Activated CD4-positive, alpha-beta memory T cell treated with anti-CD3 and anti-CD28 coated beads for 36 hours (primary cell): Measurements from ENCODE around the gene TMEM151B. TPM values are rescaled to one million over a fixed set of nuclear protein-coding genes. Genes with fewer than 3 reads are reported as not detected.

ENCODE experiments used
- CTCF ChIA-PET: fragments of 350-600 bp; sonication (Branson Sonifier 250); formaldehyde crosslinking; loops from one replicate; lab custom pipeline; 2021; ENCODE audit warnings: antibody characterized with exemption, inconsistent platforms; lab: Charles Lee
- POLR2A ChIA-PET: fragments of 350-600 bp; sonication (Branson Sonifier 250); formaldehyde crosslinking; loops from one replicate; lab custom pipeline; 2021; ENCODE audit warnings: antibody characterized with exemption; lab: Charles Lee
- DNase-seq: peaks from one replicate; pipeline ENCODE4 v3.0.0-alpha.2; 2020
- H3K27ac Mint-ChIP-seq: one replicate; pipeline ENCODE4 v1.8.0; 2021; ENCODE audit warnings: mixed read lengths
- H3K27me3 Mint-ChIP-seq: one replicate; pipeline ENCODE4 v1.8.0; 2021; ENCODE audit warnings: mixed read lengths
- H3K36me3 Mint-ChIP-seq: one replicate; pipeline ENCODE4 v1.8.0; 2021; ENCODE audit warnings: mixed read lengths
- H3K4me1 Mint-ChIP-seq: one replicate; pipeline ENCODE4 v1.8.0; 2021; ENCODE audit warnings: low read depth, mixed read lengths
- H3K4me3 Mint-ChIP-seq: one replicate; pipeline ENCODE4 v1.8.0; 2021; ENCODE audit warnings: mild to moderate bottlenecking, mixed read lengths
- H3K9me3 Mint-ChIP-seq: one replicate; pipeline ENCODE4 v1.8.0; 2021; ENCODE audit warnings: mixed read lengths
- intact Hi-C: fragments of 100-400 bp; cut with micrococcal nuclease; formaldehyde crosslinking; loops from one replicate; pipeline ENCODE4 v1.15.1; 2023
- total RNA-seq, 2 experiments: library from RNA; stranded (reverse); gene quantifications; one replicate each; pipeline ENCODE4 v1.2.3, GENCODE V29; 2021

Gene TMEM151B
- total RNA-seq, 2 experiments from 2014 or later = 0.07 to 0.12 TPM

DNA sequence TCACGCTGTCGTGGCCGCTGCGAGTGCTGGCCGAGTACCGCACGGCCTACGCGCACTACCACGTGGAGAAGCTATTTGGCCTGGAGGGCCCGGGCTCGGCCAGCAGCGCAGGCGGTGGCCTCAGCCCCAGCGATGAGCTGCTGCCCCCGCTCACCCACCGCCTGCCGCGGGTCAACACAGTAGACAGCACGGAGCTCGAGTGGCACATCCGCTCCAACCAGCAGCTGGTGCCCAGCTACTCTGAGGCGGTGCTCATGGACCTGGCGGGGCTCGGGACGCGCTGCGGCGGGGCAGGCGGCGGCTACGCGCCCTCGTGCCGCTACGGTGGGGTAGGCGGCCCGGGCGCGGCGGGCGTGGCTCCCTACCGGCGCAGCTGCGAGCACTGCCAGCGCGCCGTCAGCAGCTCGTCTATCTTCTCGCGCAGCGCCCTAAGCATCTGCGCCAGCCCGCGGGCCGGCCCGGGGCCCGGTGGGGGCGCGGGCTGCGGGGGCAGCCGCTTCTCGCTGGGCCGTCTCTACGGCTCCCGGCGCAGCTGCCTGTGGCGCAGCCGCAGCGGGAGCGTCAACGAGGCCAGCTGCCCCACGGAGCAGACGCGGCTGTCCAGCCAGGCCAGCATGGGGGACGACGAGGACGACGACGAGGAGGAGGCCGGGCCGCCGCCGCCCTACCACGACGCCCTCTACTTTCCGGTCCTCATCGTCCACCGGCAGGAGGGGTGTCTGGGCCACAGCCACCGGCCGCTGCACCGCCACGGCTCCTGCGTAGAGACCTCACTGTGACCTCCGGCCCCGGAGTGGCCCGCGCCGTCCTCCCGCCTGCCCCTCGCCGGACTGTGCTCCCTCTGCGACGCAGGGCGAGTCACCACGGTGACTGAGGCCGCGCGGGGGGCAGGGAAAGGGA, 5.7 kb downstream of the TMEM151B start:
- H3K4me3 Mint-ChIP-seq = no peak overlapping the region
- no peak overlapping the region for H3K27ac Mint-ChIP-seq
- intact Hi-C loops = no loop called here
- no peaks in the 10 kb centered on the region for H3K9me3 Mint-ChIP-seq
- peaks cover 54% of the 10 kb centered on the region for H3K27me3 Mint-ChIP-seq
- ChIA-PET POLR2A (no interaction called here), CTCF (interaction anchor here (0.6 to 3.2 kb wide), 4 partner anchors 12 to 63 kb away, joined by 3 to 15 read pairs (median 3); no protein-coding TSS in a partner anchor)
- H3K36me3 Mint-ChIP-seq = no peaks in the 10 kb centered on the region
- peaks cover 3% of the 10 kb centered on the region for H3K4me1 Mint-ChIP-seq
- DNase-seq = peak; percentile 37

DNA sequence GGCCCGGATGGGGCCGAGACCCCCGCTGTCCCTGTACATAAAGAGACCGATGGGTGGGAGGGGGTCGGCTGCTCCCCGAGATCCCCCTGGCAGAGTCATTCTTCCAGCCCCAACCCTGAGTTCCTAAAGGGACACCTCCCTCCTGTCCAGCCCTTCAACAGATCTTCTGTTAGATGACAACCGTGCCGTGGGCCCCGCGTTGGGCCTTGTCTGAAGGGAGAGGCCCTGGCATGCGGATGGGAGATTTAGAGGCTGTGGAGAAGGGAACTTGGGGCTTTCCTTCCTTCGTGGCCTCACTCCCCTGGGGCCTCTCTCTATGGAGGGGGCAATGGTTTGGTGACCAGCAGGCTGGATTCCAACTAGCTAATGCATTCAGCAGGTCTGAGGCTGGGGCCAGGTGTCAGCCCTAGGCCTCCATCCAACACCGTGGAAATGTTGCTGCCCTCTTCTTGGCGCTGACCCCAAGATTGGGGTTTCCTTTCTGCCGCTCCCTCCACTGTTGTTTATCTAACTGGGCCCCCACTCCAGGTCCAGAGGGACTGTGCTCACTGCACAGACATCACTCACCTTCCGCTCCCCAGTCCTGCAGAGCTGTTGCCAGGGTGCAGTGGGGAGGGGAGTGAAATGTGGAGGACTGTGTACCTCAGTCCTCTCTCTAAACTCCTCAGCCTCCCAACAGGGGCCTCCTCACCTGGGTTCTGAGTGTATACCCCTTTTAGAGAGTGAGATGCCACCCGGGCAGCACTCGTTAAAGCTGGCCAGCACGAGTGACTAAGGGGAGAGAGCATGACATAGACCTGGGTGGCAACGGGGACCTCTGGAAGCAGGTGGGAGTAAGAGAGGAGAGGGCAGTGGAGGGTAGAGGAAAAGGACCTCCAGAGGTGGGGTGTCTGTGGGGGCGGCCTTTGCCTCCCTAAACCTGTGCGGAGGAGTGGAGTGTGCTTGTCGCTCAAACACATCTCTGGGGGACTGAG, 6.7 kb downstream of the TMEM151B start:
- Mint-ChIP-seq H3K27me3 (peaks cover 46% of the 10 kb centered on the region), H3K27ac (no peak overlapping the region), H3K4me1 (peaks cover 2% of the 10 kb centered on the region), H3K36me3 (no peaks in the 10 kb centered on the region), H3K4me3 (no peak overlapping the region), H3K9me3 (no peaks in the 10 kb centered on the region)
- DNase-seq = no peak
- CTCF ChIA-PET = interaction anchor here (1.0 to 3.2 kb wide), 5 partner anchors 10 to 62 kb away, joined by 3 to 15 read pairs (median 7); no protein-coding TSS in a partner anchor
- POLR2A ChIA-PET = no interaction called here
- intact Hi-C loops = no loop called here

DNA sequence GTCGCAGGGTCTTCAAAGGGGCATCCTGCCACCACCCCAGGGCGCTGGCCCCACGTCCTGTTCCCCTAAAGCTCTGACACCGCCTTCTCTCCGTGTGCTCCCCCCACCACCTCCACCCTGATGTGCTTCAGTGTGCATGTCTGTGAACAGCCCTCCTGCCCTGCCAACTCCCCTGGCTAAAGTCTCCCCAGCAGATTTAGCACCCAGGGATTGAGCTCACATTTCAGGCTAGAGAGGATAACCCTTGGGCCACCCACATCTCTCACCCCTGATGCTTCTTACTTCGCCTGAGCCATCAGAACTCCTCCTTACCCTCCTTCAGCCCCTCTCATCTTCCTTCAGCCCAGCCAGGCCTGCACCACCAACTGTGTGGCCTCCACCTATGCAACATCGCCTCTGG, 7.5 kb downstream of the TMEM151B start:
- no peaks in the 10 kb centered on the region for H3K36me3 Mint-ChIP-seq
- H3K4me3 Mint-ChIP-seq = peak overlapping the region; percentile 3
- H3K27ac Mint-ChIP-seq = no peak overlapping the region
- intact Hi-C loops = no loop called here
- no peaks in the 10 kb centered on the region for H3K9me3 Mint-ChIP-seq
- POLR2A ChIA-PET = no interaction called here
- CTCF ChIA-PET = interaction anchor here (1.0 to 3.2 kb wide), 4 partner anchors 10 to 61 kb away, joined by 3 to 15 read pairs (median 8); no protein-coding TSS in a partner anchor
- H3K27me3 Mint-ChIP-seq = peaks cover 41% of the 10 kb centered on the region
- no peak for DNase-seq
- peaks cover 2% of the 10 kb centered on the region for H3K4me1 Mint-ChIP-seq

DNA sequence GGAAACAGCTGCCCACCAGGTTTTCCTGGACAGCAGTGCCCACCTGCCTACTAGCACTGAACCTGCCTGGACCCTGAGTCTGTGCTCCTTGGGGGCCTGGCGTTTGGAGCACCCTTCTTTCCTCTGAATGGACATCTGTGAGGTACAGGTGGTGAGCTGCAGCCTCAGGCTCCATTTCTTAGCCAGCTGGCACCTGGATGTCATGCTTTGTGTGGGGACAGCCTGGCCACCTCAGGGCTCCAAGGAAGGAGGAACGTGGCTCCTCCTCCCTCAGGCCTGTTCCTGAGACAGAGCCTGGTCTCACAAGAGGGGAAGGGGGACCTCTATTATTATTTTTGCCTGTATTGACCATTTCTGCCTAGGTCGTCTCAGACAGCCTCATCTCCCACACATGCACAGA, 8.1 kb downstream of the TMEM151B start:
- Mint-ChIP-seq H3K4me3 (no peak overlapping the region), H3K27me3 (peaks cover 36% of the 10 kb centered on the region), H3K27ac (no peak overlapping the region), H3K4me1 (peaks cover 2% of the 10 kb centered on the region), H3K9me3 (no peaks in the 10 kb centered on the region), H3K36me3 (no peaks in the 10 kb centered on the region)
- no peak for DNase-seq
- ChIA-PET POLR2A (interaction anchor here (0.6 kb wide), 1 partner anchor 15 kb away, joined by 3 read pairs; no protein-coding TSS in a partner anchor), CTCF (interaction anchor here (0.7 to 2.9 kb wide), 3 partner anchors 11 to 68 kb away, joined by 3 to 10 read pairs (median 7); no protein-coding TSS in a partner anchor)
- intact Hi-C loops = no loop called here

DNA sequence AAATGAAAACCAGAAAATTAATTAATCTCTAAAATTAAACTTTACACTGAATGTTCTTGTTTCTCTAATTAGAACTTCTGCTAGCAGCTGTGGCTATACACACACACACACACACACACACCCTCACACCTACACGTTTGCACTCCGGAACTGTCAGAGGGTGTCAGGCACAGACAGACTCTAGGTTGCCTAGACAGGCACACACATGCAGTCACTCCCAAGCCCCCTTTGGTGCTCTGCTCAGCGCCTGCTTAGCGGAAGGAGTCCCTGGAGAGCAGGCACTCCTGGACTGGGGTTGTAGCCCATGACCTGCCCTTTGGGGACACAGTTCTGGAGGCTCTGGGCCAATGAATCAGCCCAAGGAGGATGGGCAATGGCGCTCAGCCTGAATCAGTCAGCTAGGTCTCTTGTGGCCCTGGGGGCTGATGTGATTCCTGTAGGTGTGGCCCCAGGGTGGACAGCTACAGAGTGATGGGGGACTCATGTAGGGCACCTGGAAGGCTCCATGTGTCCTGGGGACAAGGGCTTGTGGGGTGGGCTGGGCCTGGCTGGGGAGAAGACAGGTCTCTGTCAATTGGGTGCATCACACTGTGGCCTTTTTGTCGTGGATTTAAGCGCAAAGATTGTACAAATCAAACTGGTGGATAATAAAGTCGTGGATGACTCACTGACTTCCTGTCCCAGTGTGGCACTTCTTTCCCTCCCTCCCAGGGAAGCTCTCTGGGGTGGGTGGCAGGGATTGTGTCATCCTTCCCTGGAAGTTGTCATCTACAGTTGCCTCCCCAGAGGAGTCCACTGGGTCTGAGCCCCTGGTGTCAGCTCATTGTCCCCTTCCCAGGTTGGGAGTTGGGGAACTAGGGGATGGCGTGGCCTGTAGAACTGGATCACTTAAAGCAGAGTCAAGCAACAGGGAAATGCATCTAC, 8.8 kb downstream of the TMEM151B start:
- no peaks in the 10 kb centered on the region for H3K9me3 Mint-ChIP-seq
- DNase-seq = no peak
- intact Hi-C loops = no loop called here
- no peak overlapping the region for H3K27ac Mint-ChIP-seq
- no peaks in the 10 kb centered on the region for H3K36me3 Mint-ChIP-seq
- H3K4me3 Mint-ChIP-seq = no peak overlapping the region
- H3K4me1 Mint-ChIP-seq = peaks cover 2% of the 10 kb centered on the region
- ChIA-PET POLR2A (interaction anchor here (0.6 kb wide), 1 partner anchor 14 kb away, joined by 3 read pairs; no protein-coding TSS in a partner anchor), CTCF (interaction anchor here (0.7 to 2.9 kb wide), 2 partner anchors 12 to 67 kb away, joined by 3 to 10 read pairs; no protein-coding TSS in a partner anchor)
- H3K27me3 Mint-ChIP-seq = peaks cover 33% of the 10 kb centered on the region

DNA sequence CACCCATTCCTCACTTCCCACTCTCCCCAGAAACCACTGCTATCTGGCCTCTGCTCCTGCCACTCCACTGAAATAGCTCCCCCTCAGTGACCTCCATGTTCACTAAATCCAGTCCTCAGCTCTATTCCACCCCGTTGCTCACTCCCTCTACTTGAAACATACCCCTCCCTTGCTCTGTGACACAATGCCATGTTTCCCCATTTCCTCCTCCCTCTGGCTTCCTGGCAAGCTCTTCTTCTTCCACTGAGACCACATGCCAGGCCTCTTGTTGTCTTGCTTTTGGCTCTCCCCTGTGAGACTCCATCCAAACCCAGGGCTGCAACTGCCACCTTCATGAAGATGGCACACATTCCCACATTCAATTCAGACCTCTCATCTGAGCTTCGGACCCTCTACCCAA, 13.9 kb downstream of the TMEM151B start:
- intact Hi-C loops = no loop called here
- Mint-ChIP-seq H3K36me3 (no peaks in the 10 kb centered on the region), H3K4me3 (no peak overlapping the region), H3K27ac (no peak overlapping the region), H3K27me3 (peaks cover 41% of the 10 kb centered on the region), H3K4me1 (no peaks in the 10 kb centered on the region), H3K9me3 (no peaks in the 10 kb centered on the region)
- DNase-seq = no peak
- POLR2A ChIA-PET = no interaction called here
- CTCF ChIA-PET = interaction anchor here (0.7 to 1.6 kb wide), 3 partner anchors 14 to 29 kb away, joined by 3 to 6 read pairs (median 4); partner anchors contain the start of genes AARS2 and TMEM151B

DNA sequence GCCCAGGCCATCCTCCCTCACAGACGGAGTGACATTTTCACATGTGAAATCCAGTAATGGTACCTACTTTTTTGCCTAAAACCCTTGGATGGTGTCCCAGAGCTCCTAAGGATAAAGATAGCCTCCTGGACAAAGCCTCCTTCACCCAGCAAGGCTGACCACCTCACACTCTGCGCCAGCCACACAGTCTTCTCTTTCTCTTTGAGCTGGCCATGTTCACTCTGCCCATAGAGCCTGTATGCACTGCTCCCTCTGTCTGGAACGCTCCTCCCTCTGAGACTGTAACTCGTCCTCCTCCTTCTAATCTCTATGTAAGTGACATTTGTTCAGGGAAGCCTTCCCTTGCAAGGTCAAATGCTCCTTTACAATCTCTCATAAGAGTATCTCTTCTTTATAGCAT, 14.6 kb downstream of the TMEM151B start:
- H3K4me3 Mint-ChIP-seq = no peak overlapping the region
- DNase-seq = no peak
- H3K9me3 Mint-ChIP-seq = no peaks in the 10 kb centered on the region
- no peaks in the 10 kb centered on the region for H3K36me3 Mint-ChIP-seq
- H3K4me1 Mint-ChIP-seq = no peaks in the 10 kb centered on the region
- ChIA-PET POLR2A (no interaction called here), CTCF (interaction anchor here (1.1 kb wide), 1 partner anchor 14 kb away, joined by 3 read pairs; the partner anchor contains the start of gene TMEM151B)
- intact Hi-C loops = no loop called here
- no peak overlapping the region for H3K27ac Mint-ChIP-seq
- peaks cover 44% of the 10 kb centered on the region for H3K27me3 Mint-ChIP-seq

DNA sequence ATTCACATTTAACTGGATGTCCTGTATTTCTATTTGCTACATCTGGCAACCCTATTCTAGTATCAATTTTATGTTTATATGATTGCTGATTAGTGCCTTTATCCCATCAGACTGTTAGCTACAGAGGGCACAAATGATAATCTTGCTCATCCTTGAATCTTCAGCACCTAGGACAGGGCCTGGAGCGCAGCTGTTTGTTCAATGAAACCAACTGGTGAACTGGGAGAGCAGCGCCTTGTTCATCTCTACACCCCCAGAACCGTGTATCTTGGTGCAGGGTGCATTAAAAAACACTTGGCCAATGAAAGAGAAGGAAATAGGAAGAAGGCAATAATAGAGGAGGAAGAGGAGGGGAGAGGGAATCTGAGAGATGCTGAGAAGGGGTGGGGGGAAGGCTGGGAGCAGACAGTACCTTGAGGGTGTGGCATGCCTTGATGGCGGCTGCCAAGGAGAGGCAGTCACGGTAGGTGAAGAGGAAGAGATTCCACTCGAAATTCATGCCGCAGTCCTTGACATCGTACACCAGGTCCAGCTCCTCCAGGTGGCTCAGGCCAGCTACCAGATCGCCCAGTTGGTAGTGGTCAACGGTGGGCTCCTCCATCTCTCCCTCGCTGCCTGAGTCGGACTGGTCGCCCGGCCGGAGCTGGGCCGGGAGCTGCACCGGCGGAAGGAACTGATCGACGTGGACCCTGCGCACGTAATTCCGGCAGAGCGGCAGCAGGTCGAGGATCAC, 15.5 kb downstream of the TMEM151B start:
- intact Hi-C loops = no loop called here
- ChIA-PET POLR2A (no interaction called here), CTCF (interaction anchor here (0.8 to 1.1 kb wide), 2 partner anchors 18 to 27 kb away, joined by 3 to 7 read pairs; partner anchors contain the start of gene AARS2)
- H3K36me3 Mint-ChIP-seq = no peaks in the 10 kb centered on the region
- no peak for DNase-seq
- H3K27ac Mint-ChIP-seq = no peak overlapping the region
- H3K4me1 Mint-ChIP-seq = no peaks in the 10 kb centered on the region
- H3K27me3 Mint-ChIP-seq = peaks cover 51% of the 10 kb centered on the region
- H3K4me3 Mint-ChIP-seq = no peak overlapping the region
- H3K9me3 Mint-ChIP-seq = no peaks in the 10 kb centered on the region

DNA sequence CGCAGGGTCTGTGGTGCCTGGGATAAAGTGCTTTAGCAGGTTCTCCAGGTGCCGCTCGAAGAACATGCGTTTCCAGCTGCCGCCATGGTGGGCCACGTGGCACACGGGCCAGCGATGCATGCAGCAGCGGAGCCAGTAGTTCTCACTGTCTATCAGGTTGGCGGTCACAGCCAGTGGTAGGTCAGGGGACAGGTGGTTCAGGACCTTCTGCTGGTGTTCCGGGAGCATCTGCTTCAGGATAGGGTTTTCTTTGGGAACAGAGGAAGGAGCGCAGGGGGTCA, 16.0 kb downstream of the TMEM151B start:
- H3K4me3 Mint-ChIP-seq = no peak overlapping the region
- H3K9me3 Mint-ChIP-seq = no peaks in the 10 kb centered on the region
- H3K27ac Mint-ChIP-seq = no peak overlapping the region
- no peaks in the 10 kb centered on the region for H3K36me3 Mint-ChIP-seq
- ChIA-PET POLR2A (no interaction called here), CTCF (interaction anchor here (0.8 to 1.1 kb wide), 2 partner anchors 18 to 27 kb away, joined by 3 to 7 read pairs; partner anchors contain the start of gene AARS2)
- no peak for DNase-seq
- peaks cover 55% of the 10 kb centered on the region for H3K27me3 Mint-ChIP-seq
- intact Hi-C loops = no loop called here
- H3K4me1 Mint-ChIP-seq = no peaks in the 10 kb centered on the region

DNA sequence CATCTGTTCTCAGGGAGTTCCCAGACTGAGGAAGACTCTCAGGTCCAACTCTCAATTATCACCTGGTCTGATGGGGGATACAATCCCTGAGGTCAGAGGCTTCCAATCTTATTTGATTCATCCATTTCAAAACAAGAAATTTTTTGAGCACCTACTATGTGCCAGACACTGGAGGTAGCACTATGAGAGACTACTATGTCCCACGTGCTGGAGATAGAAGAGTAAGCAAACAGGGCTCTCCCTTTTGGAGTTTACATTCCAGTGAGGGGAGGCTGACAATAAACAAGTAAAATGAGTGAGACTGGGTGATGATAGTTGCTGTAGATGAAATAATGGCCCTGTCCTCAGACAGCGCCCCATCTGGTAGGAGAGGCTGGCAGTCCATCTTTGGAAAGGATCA, 16.5 kb downstream of the TMEM151B start:
- no peak overlapping the region for H3K4me3 Mint-ChIP-seq
- CTCF ChIA-PET = no interaction called here
- peaks cover 58% of the 10 kb centered on the region for H3K27me3 Mint-ChIP-seq
- intact Hi-C loops = no loop called here
- POLR2A ChIA-PET = no interaction called here
- no peak overlapping the region for H3K27ac Mint-ChIP-seq
- no peaks in the 10 kb centered on the region for H3K9me3 Mint-ChIP-seq
- no peaks in the 10 kb centered on the region for H3K4me1 Mint-ChIP-seq
- H3K36me3 Mint-ChIP-seq = no peaks in the 10 kb centered on the region
- DNase-seq = no peak
